RWPE2 (cell line): Measurements from ENCODE around the gene BMP2K.

Experiments used
- ATAC-seq: fragments of 200-7000 bp; cut with Tn5 transposase; 3 replicates; pipeline ENCODE4 v1.9.1; 2021; ENCODE audit warnings: low read depth
- DNase-seq: peaks from one replicate; pipeline ENCODE4 v3.0.0-alpha.2; 2020; ENCODE audit warnings: low spot score
- H3K27ac ChIP-seq: fragments of 450-650 bp; 2 replicates; pipeline ENCODE4 v1.5.1; 2017; ENCODE audit warnings: mild to moderate bottlenecking; ENCODE audit not compliant: poor library complexity, severe bottlenecking
- H3K27me3 ChIP-seq: fragments of 250-450 bp; sonication (Bioruptor Pico); 2 replicates; pipeline ENCODE4 v1.5.1; 2021; ENCODE audit warnings: mild to moderate bottlenecking, moderate library complexity; ENCODE audit not compliant: insufficient read depth, poor library complexity, severe bottlenecking
- H3K36me3 ChIP-seq: fragments of 250-450 bp; sonication (Bioruptor Pico); 2 replicates; pipeline ENCODE4 v1.5.1; 2020; ENCODE audit warnings: low read depth, mild to moderate bottlenecking, moderate library complexity
- H3K4me1 ChIP-seq: fragments of 250-450 bp; sonication (Bioruptor Pico); 2 replicates; pipeline ENCODE4 v1.5.1; 2021; ENCODE audit warnings: mild to moderate bottlenecking, moderate library complexity; ENCODE audit not compliant: insufficient read depth, poor library complexity, severe bottlenecking
- H3K4me3 ChIP-seq: fragments of 250-450 bp; sonication (Bioruptor Pico); 2 replicates; pipeline ENCODE4 v1.5.1; 2021; ENCODE audit warnings: mild to moderate bottlenecking, moderate library complexity; ENCODE audit not compliant: severe bottlenecking
- H3K9me3 ChIP-seq: fragments of 250-450 bp; sonication (Bioruptor Pico); 2 replicates; pipeline ENCODE4 v1.5.1; 2021; ENCODE audit warnings: mild to moderate bottlenecking, moderate library complexity; ENCODE audit not compliant: severe bottlenecking
- TF ChIP-seq, protein P1 (sequence below): fragments of 450-650 bp; IDR thresholded peaks from one replicate; pipeline ENCODE4 v1.5.1; 2017; ENCODE audit warnings: mild to moderate bottlenecking, moderate library complexity; ENCODE audit not compliant: poor library complexity, severe bottlenecking

The BMP2K gene

DNA sequence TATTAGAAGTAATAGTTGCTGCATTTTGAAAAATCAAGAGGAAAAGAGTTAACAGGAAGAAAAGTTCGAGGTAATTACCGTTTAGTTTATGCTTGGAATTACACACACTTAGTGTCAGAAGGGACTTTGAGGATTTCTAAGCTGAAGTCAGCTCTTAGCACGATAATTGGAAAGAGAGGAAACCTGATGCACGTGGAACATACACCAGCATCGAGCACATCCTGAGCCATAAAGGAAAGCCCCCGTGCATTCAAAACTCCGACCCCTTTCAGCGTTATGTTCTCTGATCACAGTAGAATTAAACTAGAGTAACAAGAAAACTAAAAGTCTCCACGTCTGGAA lies 163.5 kb downstream of the BMP2K start:
- Histone ChIP-seq H3K9me3 (no peaks in the 10 kb centered on the region), H3K4me3 (peak overlapping the region; percentile 85), H3K27me3 (no peaks in the 10 kb centered on the region), H3K4me1 (peaks cover 8% of the 10 kb centered on the region), H3K36me3 (peaks cover 4% of the 10 kb centered on the region; the same call in 1 of the 2 replicates), H3K27ac (no peak overlapping the region)
- no peak for DNase-seq
- ATAC-seq = no peak
- TF ChIP-seq, protein P1, sequence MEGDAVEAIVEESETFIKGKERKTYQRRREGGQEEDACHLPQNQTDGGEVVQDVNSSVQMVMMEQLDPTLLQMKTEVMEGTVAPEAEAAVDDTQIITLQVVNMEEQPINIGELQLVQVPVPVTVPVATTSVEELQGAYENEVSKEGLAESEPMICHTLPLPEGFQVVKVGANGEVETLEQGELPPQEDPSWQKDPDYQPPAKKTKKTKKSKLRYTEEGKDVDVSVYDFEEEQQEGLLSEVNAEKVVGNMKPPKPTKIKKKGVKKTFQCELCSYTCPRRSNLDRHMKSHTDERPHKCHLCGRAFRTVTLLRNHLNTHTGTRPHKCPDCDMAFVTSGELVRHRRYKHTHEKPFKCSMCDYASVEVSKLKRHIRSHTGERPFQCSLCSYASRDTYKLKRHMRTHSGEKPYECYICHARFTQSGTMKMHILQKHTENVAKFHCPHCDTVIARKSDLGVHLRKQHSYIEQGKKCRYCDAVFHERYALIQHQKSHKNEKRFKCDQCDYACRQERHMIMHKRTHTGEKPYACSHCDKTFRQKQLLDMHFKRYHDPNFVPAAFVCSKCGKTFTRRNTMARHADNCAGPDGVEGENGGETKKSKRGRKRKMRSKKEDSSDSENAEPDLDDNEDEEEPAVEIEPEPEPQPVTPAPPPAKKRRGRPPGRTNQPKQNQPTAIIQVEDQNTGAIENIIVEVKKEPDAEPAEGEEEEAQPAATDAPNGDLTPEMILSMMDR = no peak

DNA sequence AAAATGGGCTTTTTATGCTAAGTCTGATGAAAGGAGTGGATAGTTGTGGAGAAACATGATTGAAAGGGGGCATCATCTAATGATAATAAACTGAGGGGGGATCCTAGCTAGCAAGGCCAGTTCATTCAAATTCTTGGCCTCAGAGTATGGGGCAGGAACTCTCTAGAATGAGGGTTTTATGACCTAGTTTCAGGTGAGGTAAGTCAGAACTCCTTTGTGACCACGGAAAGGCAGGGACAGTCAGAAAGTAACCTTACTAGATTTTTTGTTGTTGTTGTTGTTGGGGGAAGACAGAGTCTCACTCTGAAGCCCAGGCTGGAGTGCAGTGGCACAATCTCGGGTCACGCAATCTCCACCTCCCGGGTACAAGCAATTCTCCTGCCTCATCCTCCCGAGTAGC lies 164.6 kb downstream of the BMP2K start:
- Histone ChIP-seq H3K4me3 (no peak overlapping the region), H3K36me3 (no peaks in the 10 kb centered on the region), H3K9me3 (no peaks in the 10 kb centered on the region), H3K27me3 (no peaks in the 10 kb centered on the region), H3K4me1 (peaks cover 8% of the 10 kb centered on the region), H3K27ac (no peak overlapping the region)
- TF ChIP-seq, protein P1 = no peak
- DNase-seq (no peak), ATAC-seq (no peak)

DNA sequence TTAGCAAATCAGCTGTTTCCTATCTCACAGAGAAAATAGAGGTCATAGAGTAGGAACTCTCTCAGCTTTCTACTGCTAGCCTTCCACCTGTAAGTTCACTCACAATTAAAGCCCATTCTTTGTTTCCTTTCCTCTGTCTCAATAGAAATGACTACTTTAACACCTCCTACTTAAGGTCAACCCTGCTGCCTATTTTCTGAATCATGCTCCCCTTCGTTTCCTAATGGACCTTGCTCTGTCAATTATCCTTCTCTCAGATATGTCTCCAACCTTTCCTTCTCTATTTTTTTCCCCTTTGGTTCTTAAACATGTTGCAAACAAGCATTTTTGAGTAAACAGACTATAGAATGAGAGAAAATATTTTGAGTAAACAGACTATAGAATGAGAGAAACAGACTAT lies 168.2 kb downstream of the BMP2K start:
- no peaks in the 10 kb centered on the region for H3K27me3 ChIP-seq
- H3K36me3 ChIP-seq = no peaks in the 10 kb centered on the region
- no peak for ATAC-seq
- no peaks in the 10 kb centered on the region for H3K4me1 ChIP-seq
- DNase-seq = no peak
- H3K4me3 ChIP-seq = no peak overlapping the region
- TF ChIP-seq, protein P1 = no peak
- no peak overlapping the region for H3K27ac ChIP-seq
- H3K9me3 ChIP-seq = no peaks in the 10 kb centered on the region

DNA sequence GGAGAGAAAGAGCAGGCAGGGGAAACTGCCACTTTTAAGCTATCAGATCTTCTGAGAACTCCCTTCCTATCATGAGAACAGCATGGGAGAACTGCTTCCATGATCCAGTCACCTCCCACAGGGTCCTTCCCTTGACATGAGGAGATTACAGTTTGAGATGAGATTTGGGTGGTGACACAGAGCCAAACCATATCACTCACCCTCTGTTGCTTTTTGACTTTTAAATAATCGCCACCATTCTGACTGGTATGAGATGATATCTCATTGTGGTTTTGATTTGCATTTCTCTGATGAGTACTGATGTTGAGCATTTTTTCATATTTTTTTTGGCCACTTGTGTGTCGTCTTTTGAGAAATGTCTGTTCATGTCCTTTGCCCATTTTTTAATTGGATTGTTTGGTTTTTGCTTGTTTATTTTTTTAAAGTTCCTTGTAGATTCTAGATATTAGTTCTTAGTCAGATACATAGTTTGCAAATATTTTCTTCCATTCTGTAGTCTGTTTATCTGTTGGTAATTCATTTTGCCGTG lies 169.6 kb downstream of the BMP2K start:
- Histone ChIP-seq H3K27ac (no peak overlapping the region), H3K27me3 (no peaks in the 10 kb centered on the region), H3K36me3 (no peaks in the 10 kb centered on the region), H3K9me3 (no peaks in the 10 kb centered on the region), H3K4me3 (no peak overlapping the region), H3K4me1 (no peaks in the 10 kb centered on the region)
- TF ChIP-seq, protein P1 = no peak
- no peak for ATAC-seq
- no peak for DNase-seq

DNA sequence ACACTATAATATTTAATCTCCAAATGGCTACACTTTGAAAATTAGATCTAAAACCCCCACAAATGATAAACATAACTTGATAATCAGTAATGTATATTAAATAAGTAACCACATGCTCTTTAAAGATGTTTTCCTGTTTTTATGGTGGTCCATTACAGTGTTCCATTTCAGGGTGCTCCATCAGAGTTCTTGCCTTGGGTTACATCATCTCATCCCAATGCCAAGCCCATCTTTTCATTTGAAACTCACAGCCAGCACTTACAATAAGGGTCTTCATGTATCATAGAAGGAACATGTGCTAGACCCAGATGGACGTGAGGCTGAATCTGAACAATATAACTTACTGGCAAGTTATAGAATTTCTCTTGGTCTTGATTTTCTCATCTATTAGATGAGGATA lies 173.6 kb downstream of the BMP2K start:
- no peaks in the 10 kb centered on the region for H3K4me1 ChIP-seq
- no peaks in the 10 kb centered on the region for H3K36me3 ChIP-seq
- no peak for DNase-seq
- no peak for ATAC-seq
- H3K9me3 ChIP-seq = no peaks in the 10 kb centered on the region
- no peak overlapping the region for H3K4me3 ChIP-seq
- H3K27me3 ChIP-seq = no peaks in the 10 kb centered on the region
- TF ChIP-seq, protein P1 = no peak
- H3K27ac ChIP-seq = no peak overlapping the region
